K562 (cell line): ENCODE measurements around the gene CAPN5. TPM values are rescaled to one million over a fixed set of nuclear protein-coding genes. Genes with fewer than 3 reads are reported as not detected.

Experiments
- ATAC-seq: fragments of 200-7000 bp; cut with Tn5 transposase; 3 replicates; pipeline ENCODE4 v1.9.1; 2020; ENCODE audit warnings: moderate library complexity
- BruUV-seq: library from RNA; stranded (reverse); fragments of 400-500 nt; replicated peaks from 2 replicates; lab custom pipeline; 2021; lab: Mats Ljungman, UMichigan
- CTCF ChIA-PET: fragments of 300-600 bp; formaldehyde crosslinking; extraction: SDS; loops from one replicate; lab custom pipeline; 2021; ENCODE audit warnings: low intra/inter-chr PET ratio; lab: Yijun Ruan, JAX
- POLR2A ChIA-PET: fragments of 300-600, 350-650 bp; sonication (Branson Sonifier 250); formaldehyde crosslinking; extraction: SDS; loops from one replicate; lab custom pipeline; 2021; ENCODE audit warnings: antibody characterized with exemption, inconsistent platforms; lab: Yijun Ruan, JAX
- DNase-seq, 4 experiments: peaks; one replicate each; pipeline versions ENCODE4 v3.0.0 to v3.0.0-alpha.2; 2011 to 2018; ENCODE audit warnings: low spot score in 3 of 4, mixed read lengths in 3 of 4; ENCODE audit errors: extremely low read depth in 1 of 4
- FAIRE-seq: peaks from 2 replicates; lab custom pipeline; 2011; peaks lifted over from hg19 to GRCh38; lab: Jason Lieb, UNC
- H2AFZ ChIP-seq: 2 replicates; pipeline ENCODE4 v1.6.0; 2011; ENCODE audit warnings: low read depth, low read length, control low read depth, inconsistent platforms
- H3K27ac ChIP-seq: fragments of 200-600 bp; 3 replicates; pipeline ENCODE4 v1.8.0; 2011; ENCODE audit warnings: low read depth, mild to moderate bottlenecking, control low read depth, inconsistent platforms, low read length, moderate library complexity, mixed read lengths; ENCODE audit errors: extremely low read depth
- H3K27me3 ChIP-seq, 2 experiments: fragments of 300-600 bp in 1 of 2; 2 replicates in 1 of 2; 3 replicates in 1 of 2; pipeline versions ENCODE4 v1.6.0 to v1.8.0; 2011; ENCODE audit warnings: inconsistent platforms in 2 of 2, low read length in 2 of 2, mild to moderate bottlenecking in 1 of 2, mixed read lengths in 1 of 2, moderate library complexity in 1 of 2; ENCODE audit not compliant: control insufficient read depth in 2 of 2, insufficient read depth in 2 of 2
- H3K36me3 ChIP-seq: fragments of 300-600 bp; 3 replicates; pipeline ENCODE4 v1.8.0; 2011; ENCODE audit warnings: mild to moderate bottlenecking, low read length, inconsistent platforms; ENCODE audit not compliant: control insufficient read depth, insufficient read depth
- H3K4me1 ChIP-seq, 2 experiments: fragments of 200-600 bp in 1 of 2; replicated peaks in 1 of 2; 2 replicates in 1 of 2; 3 replicates in 1 of 2; pipeline versions ENCODE4 v1.5.1 to v1.8.0; 2011; ENCODE audit warnings: inconsistent platforms in 2 of 2, low read length in 2 of 2, mild to moderate bottlenecking in 1 of 2, mixed read lengths in 1 of 2, moderate library complexity in 1 of 2; ENCODE audit not compliant: control insufficient read depth in 2 of 2, insufficient read depth in 2 of 2
- H3K4me2 ChIP-seq: 2 replicates; pipeline ENCODE4 v1.6.1; 2011; ENCODE audit warnings: low read length, control low read depth, inconsistent platforms, mixed read lengths; ENCODE audit not compliant: insufficient read depth
- H3K4me3 ChIP-seq: fragments of 200-600 bp; sonication (generic), shearing (Covaris generic); 2 replicates; pipeline ENCODE4 v1.5.1; 2016; ENCODE audit warnings: control low read depth, inconsistent platforms
- H3K79me2 ChIP-seq: fragments of 200-600 bp; 3 replicates; pipeline ENCODE4 v1.8.0; 2011; ENCODE audit warnings: low read length, inconsistent platforms; ENCODE audit not compliant: control insufficient read depth, insufficient read depth
- H3K9ac ChIP-seq, 2 experiments: 2 replicates each; pipeline versions ENCODE4 v1.6.0 to v1.6.1; 2011; ENCODE audit warnings: low read depth in 2 of 2, low read length in 2 of 2, control low read depth in 1 of 2, inconsistent platforms in 1 of 2, mild to moderate bottlenecking in 1 of 2, mixed read lengths in 1 of 2; ENCODE audit not compliant: insufficient read depth in 1 of 2
- H3K9me1 ChIP-seq: one replicate; pipeline ENCODE4 v1.6.0; 2011; ENCODE audit warnings: inconsistent platforms, mild to moderate bottlenecking, low read length, moderate library complexity; ENCODE audit not compliant: control insufficient read depth, insufficient read depth
- H3K9me3 ChIP-seq: replicated peaks from 2 replicates; pipeline ENCODE4 v1.5.1; 2011; ENCODE audit warnings: low read depth, low read length, inconsistent platforms; ENCODE audit not compliant: control insufficient read depth, insufficient read depth
- H4K20me1 ChIP-seq: replicated peaks from 2 replicates; pipeline ENCODE4 v1.6.1; 2011; ENCODE audit warnings: low read length, inconsistent platforms, mixed read lengths; ENCODE audit not compliant: control insufficient read depth, insufficient read depth
- ELF2 ChIP-seq: fragments of 250-450 bp; sonication (Bioruptor Pico); IDR thresholded peaks from 2 replicates; pipeline ENCODE4 v1.5.0; 2021; ENCODE audit warnings: mild to moderate bottlenecking
- ZFP1 ChIP-seq: fragments of 450-650 bp; formaldehyde crosslinking; IDR thresholded peaks from 2 replicates; pipeline ENCODE4 v1.4.0; 2020; ENCODE audit warnings: mild to moderate bottlenecking, mixed read lengths
- ZNF76 ChIP-seq: fragments of 250-450 bp; sonication (Bioruptor Pico); IDR thresholded peaks from 2 replicates; pipeline ENCODE4 v1.4.0; 2020; ENCODE audit warnings: mild to moderate bottlenecking, moderate library complexity, borderline replicate concordance
- ZNF764 ChIP-seq: fragments of 250-450 bp; sonication (Bioruptor Pico); IDR thresholded peaks from 2 replicates; pipeline ENCODE4 v1.4.0; 2020; ENCODE audit warnings: low read depth, mild to moderate bottlenecking, moderate library complexity
- WGBS: fragments of 100-300 bp; shearing (Covaris generic); methylation state at CpG from one replicate; pipeline ENCODE4 v1.1.6; 2016; ENCODE audit warnings: low coverage, mixed read lengths; ENCODE audit not compliant: insufficient coverage; ENCODE audit errors: missing lambda C conversion rate; 5-methylcytosine and 5-hydroxymethylcytosine counted together
- in situ Hi-C: fragments of 300-500 bp; cut with MboI; formaldehyde crosslinking; loops from 4 replicates; pipeline ENCODE4 v1.15.0; 2018; ENCODE audit warnings: inconsistent platforms, mixed read lengths
- intact Hi-C: fragments of 100-400 bp; cut with micrococcal nuclease; formaldehyde crosslinking; loops from 2 replicates; pipeline ENCODE4 v1.14.2; 2022
- polyA plus RNA-seq, 8 experiments: library from polyadenylated mRNA; depleted of rRNA in 4 of 8; stranded (reverse) in 5 of 8; unstranded in 3 of 8; fragments of >200 nt; fragmentation: Nextera tagmentation in 2 of 8; fragmentation: Illumina TruSeq in 1 of 8; extraction: Ambion mirVana in 2 of 8; extraction: Trizol in 1 of 8; gene quantifications; 2 replicates each; pipeline versions ENCODE4 v1.2.1 to v1.2.3, GENCODE V29; 2011 to 2014; ENCODE audit warnings: inconsistent platforms in 1 of 8, missing spikeins in 1 of 8
- total RNA-seq, 7 experiments: library from RNA; depleted of rRNA in 6 of 7; stranded (reverse); fragments of >200 nt in 6 of 7; fragmentation: Illumina TruSeq in 2 of 7; extraction: Trizol in 2 of 7; gene quantifications; 2 replicates each; pipeline versions ENCODE4 v1.2.1 to v1.2.3, GENCODE V29; 2011 to 2021; ENCODE audit warnings: low replicate concordance in 1 of 7
- TF ChIP-seq, protein P1 (sequence below): fragments of 200-800 bp; sonication (Bioruptor generic); IDR thresholded peaks from 2 replicates; pipeline ENCODE4 v1.6.1; 2017; ENCODE audit warnings: missing genetic modification characterization, missing compliant biosample characterization
- TF ChIP-seq, protein P2 (sequence below): IDR thresholded peaks from 2 replicates; pipeline ENCODE4 v1.6.1; 2012; ENCODE audit warnings: low read depth, low read length, improper control_type of control experiment, borderline replicate concordance
- TF ChIP-seq, protein P3 (sequence below): fragments of 450-650 bp; formaldehyde crosslinking; IDR thresholded peaks from 2 replicates; pipeline ENCODE4 v1.4.0; 2020; ENCODE audit warnings: mild to moderate bottlenecking, moderate library complexity

Gene CAPN5
- total and polyA plus RNA-seq, 9 of the 15 experiments (the other 6 are each of a cell fraction or from before 2014, with no cell fraction given): 0.04 to 0.44 (median 0.14) TPM; not detected in 2

DNA sequence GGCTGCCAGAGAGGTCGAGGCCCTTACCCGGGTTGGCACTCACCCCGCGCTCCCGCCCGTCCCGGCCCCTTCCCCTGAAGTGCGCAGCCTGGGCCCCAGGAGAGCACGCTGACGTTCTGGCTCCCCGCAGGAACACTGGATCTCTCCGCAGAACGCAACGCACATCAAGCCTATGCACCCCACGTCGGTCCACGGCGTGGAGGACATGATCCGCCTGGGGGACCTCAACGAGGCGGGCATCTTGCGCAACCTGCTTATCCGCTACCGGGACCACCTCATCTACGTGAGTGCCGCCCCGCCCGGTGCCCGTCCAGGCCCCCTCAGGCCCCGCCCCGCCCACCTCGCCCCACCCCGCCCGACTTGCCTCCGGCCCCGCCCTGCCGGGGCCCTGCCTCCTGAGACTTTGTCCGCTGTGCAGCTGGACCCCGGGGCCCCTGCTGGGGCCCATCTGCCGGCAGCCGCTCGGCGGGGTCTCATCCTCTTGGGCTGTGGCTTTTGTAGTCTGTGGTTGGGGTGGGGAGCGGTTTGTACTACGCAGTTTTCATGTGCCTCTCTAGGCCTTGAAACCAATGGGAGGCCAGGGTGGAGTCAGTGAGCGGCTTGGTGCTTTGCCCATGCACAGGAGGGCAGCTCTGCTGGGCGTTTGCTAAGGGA lies 81.0 kb downstream of the CAPN5 start:
- FAIRE-seq (no peak), DNase-seq (peak in 3 of 4 experiments; percentile 69 to 93 (median 92)), ATAC-seq (peak; percentile 81)
- 0 out of 2 replicates have a peak overlapping the region, but pooled peaks have one; percentile 32 for H2AFZ ChIP-seq
- no peak overlapping the region for H3K27ac ChIP-seq
- POLR2A ChIA-PET: interaction anchor here (0.8 kb wide), 1 partner anchor 8 kb away, joined by 4 read pairs; no protein-coding TSS in a partner anchor
- 0 out of 4 replicates have a peak overlapping the region, but pooled peaks of 1 of the 2 experiments have one; percentile 15 for H3K9ac ChIP-seq
- no peaks in the 10 kb centered on the region for H3K9me1 ChIP-seq
- 1% methylated on average over 36 of the region's 47 CpGs for WGBS
- CTCF ChIA-PET: no interaction called here
- no peak for TF ChIP-seq ZNF764 (CRISPR knock-in tag)
- TF ChIP-seq, protein P1, sequence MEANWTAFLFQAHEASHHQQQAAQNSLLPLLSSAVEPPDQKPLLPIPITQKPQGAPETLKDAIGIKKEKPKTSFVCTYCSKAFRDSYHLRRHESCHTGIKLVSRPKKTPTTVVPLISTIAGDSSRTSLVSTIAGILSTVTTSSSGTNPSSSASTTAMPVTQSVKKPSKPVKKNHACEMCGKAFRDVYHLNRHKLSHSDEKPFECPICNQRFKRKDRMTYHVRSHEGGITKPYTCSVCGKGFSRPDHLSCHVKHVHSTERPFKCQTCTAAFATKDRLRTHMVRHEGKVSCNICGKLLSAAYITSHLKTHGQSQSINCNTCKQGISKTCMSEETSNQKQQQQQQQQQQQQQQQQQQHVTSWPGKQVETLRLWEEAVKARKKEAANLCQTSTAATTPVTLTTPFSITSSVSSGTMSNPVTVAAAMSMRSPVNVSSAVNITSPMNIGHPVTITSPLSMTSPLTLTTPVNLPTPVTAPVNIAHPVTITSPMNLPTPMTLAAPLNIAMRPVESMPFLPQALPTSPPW (CRISPR knock-in tag): peak; percentile 52; the same call in 1 of the 2 replicates
- no peak for TF ChIP-seq ZNF76 (CRISPR knock-in tag)
- no peak for TF ChIP-seq ELF2
- TF ChIP-seq, protein P2, sequence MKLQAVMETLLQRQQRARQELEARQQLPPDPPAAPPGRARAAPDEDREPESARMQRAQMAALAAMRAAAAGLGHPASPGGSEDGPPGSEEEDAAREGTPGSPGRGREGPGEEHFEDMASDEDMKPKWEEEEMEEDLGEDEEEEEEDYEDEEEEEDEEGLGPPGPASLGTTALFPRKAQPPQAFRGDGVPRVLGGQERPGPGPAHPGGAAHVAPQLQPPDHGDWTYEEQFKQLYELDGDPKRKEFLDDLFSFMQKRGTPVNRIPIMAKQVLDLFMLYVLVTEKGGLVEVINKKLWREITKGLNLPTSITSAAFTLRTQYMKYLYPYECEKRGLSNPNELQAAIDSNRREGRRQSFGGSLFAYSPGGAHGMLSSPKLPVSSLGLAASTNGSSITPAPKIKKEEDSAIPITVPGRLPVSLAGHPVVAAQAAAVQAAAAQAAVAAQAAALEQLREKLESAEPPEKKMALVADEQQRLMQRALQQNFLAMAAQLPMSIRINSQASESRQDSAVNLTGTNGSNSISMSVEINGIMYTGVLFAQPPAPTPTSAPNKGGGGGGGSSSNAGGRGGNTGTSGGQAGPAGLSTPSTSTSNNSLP: no peak
- TF ChIP-seq, protein P3, sequence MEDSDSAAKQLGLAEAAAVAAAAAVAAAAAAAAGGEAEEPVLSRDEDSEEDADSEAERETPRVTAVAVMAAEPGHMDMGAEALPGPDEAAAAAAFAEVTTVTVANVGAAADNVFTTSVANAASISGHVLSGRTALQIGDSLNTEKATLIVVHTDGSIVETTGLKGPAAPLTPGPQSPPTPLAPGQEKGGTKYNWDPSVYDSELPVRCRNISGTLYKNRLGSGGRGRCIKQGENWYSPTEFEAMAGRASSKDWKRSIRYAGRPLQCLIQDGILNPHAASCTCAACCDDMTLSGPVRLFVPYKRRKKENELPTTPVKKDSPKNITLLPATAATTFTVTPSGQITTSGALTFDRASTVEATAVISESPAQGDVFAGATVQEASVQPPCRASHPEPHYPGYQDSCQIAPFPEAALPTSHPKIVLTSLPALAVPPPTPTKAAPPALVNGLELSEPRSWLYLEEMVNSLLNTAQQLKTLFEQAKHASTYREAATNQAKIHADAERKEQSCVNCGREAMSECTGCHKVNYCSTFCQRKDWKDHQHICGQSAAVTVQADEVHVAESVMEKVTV (CRISPR knock-in tag): no peak
- no peak for TF ChIP-seq ZFP1 (CRISPR knock-in tag)
- H3K9me3 ChIP-seq: no peaks in the 10 kb centered on the region
- no peaks in the 10 kb centered on the region for H3K36me3 ChIP-seq
- intact Hi-C loops: no loop called here
- H4K20me1 ChIP-seq: peaks cover 7% of the 10 kb centered on the region; the same call in 1 of the 2 replicates
- H3K79me2 ChIP-seq: no peaks in the 10 kb centered on the region
- in situ Hi-C loops: no loop called here
- no TSS peak for BruUV-seq
- 0 out of 2 replicates have a peak overlapping the region, but pooled peaks have one; percentile 29 for H3K4me2 ChIP-seq
- H3K4me3 ChIP-seq: no peak overlapping the region
- peaks cover 20 to 70% of the 10 kb centered on the region in 2 experiments for H3K27me3 ChIP-seq
- H3K4me1 ChIP-seq: peaks cover 0 to 7% of the 10 kb centered on the region in 2 experiments; a peak in 3 of 5 replicates
